ENCODE results near the gene NEGR1.
"Not testable (repeated sequence)": the region's sequence is repeated elsewhere in the genome, so short reads cannot be mapped to it uniquely, and the experiment has no call there.

The NEGR1 gene

DNA sequence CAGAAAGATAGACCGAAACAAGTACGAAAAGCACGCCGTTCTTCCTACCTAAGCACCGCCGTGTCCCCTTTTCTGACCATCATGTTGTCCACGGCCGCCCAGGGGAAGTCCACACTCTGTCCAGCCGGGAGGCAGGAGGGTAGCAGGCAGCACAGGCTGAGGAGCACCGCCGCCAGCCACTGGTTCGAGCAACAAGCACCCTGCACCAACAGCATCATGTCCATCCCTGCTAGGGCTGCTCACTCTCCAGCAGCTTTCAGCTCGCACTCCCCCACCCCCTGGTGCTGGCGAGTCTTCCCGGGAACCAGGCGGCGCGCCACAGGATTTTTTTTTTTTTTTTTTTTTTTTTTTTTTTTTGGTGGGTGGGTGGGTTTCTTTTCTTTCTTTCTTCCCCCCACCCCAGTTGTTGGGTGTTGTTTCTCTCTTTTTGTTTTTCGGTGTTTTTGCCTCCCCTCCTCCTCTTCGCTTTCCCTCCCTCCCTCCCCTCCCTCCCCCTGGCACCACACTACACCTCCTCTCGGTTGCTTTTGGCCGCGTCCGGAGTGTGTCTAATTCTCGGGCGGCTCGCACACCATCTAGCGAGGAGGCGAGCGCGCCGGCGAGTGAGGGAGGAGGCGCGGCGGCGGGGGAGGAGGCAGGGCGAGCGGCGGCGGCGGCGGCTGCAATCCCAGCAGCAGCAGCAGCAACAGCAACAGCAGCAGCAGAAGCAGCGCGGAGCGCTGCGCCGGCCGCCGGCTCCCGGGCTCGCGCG, at the start of gene NEGR1:
TSS of gene NEGR1 (minus strand) at position 269 of the 751 bp plus-strand sequence.
- peak; percentile 86 for DNase-seq

DNA sequence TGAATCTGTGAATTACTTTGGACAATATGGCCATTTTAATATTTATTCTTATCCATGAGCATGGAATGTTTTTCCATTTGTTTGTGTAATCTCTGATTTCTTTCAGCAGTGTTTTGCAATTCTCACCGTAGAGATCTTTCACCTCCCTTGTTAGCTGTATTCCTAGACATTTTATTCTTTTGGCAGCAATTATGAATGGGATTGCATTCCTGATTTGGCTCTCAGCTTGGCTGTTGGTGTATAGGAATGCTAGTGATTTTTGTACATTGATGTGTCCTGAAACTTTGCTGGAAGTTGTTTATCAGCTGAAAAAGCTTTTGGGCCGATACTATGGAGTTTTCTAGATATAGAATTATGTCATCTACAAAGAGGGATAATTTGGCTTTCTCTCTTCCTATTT, 44.2 kb upstream of the NEGR1 start:
- DNase-seq, result no peak

DNA sequence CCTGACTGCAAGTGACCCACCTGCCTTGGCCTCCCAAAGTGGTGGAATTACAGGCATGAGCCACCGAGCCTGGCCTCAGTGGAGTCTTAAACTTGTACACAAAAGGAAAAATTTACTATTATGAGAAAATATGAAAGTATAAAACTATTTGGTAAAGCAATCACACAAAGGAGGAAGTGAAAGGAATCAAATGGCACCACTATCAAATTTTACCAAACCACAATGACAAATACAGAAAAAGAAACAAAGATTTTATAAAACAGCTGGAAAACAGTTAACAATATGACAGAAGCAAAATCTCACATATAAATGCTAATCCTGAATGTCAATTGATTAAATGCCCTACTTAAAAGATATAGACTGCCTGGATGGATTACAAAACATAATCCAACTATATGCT, 42.1 kb upstream of the NEGR1 start:
- DNase-seq, result no peak

DNA sequence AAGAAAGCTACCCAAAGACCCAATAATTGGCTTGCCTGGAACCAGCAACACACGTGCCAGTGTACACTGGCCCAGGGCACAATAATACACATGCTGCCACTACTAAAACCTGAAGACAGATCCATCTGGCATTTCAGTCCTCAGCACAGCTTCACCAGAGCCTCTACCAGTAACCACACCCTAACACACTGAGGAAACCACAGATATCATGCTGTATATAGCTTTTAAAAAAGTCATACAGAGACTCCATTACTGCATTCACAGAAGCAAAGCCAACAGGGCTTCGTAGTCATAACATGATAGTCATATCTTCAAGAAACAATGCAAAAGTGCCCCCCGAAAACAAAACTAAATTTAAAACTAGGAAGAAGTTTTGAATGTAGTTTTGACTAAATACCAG, 40.6 kb upstream of the NEGR1 start:
- DNase-seq, result no peak

DNA sequence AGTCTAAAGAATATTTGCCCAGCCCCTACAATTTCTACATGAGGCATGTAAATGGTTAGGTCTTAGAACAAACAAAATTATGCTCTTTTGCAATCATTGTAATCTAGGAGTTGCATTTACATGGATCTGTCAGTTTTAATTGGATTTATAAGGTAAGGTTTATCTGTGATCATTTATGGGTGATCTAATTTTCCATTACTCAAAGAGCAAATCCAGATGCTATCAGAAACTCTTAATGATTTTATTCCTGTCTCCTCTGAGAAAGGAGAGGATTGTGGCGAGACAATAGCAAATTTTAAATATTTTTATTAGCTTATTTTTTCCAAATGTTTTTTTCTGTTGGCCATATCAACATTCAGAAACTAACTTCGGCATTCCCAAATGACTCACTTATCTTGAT, 14.2 kb upstream of the NEGR1 start:
- DNase-seq, result no peak

DNA sequence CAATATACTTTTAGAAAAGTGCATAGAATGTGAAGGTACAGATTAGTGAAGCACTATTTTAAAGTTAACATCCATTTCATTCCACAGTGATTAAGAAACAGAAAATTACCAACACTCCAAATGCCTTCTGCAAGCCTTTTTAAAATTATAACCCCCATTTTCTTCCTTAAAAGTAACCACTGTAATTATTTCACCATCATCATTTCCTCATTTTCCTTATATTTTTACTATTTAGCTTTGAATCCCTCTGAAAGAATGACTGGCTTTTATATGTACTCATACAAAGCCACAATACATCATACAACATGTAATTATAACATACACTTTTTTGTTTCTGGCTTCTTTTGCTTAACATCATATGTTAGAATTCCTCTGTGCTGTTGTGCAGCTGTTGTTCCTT, 6.5 kb upstream of the NEGR1 start:
- DNase-seq, result no peak

DNA sequence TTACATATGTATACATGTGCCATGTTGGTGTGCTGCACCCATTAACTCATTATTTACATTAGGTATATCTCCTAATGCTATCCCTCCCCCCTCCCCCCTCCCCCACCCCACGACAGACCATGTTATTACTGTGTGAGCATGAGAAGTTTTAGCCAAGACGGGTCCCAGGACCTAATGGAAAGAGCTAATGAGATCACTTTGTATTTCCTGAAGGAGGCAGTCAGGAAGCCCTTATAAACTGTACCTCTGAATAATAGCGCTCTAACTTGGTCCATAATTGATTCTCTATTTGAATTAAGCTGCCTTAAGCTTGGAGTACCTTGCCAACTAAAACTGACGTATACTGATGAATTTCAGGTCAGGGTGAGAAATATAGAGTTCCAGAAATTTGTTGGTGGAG, 4.1 kb upstream of the NEGR1 start:
- no peak for DNase-seq

DNA sequence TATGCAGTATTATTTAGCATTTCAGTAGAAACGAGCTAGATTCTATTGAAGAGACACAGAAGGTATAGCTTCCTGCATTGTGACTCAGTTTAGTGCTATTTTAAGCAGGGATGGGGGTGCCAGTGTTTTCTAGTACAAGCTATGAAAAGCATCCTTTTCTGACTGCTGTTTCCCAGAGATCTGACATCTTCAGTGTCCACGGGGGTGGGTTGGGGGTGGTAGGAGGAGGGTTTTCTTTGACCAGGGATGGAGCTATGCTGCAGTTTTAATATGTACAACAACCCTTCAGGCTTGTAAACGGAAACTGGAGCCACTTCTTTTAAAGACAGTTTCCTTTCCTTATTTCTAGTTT, 2.7 kb upstream of the NEGR1 start:
- no peak for DNase-seq

DNA sequence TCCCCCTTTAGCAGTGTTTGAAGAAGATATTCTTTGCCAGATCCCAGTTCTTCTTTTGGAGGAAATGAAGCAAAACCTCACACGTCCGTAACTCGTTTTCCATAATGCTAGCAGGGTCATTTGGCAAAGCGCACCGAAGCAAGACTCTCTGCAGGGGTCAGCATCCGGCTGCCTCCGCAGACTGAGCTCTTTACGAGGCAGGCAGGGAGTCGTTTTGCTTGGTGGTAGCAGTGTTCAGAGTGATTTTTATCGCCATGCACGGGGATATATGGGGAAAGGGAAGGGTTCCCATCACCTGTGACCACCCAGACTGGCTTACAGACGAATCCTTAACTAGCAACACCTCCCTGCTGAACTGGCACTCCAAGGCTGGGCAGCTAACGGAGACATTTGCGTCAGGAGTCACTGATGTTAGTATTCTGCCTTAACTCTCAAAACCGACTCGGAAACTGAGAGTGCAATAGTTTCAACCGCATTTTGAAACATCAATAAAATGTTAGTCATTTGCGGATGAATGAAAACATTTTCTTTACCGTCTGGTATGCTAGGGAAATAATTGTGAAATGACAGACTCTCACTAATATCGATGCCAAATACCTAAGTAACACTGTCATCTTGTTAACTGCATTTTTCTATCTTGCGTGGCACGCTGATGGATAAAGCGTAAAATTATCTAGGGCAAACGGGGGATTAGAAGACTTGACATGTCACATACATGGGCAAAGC, 2.2 kb upstream of the NEGR1 start:
- DNase-seq, result peak; percentile 81

DNA sequence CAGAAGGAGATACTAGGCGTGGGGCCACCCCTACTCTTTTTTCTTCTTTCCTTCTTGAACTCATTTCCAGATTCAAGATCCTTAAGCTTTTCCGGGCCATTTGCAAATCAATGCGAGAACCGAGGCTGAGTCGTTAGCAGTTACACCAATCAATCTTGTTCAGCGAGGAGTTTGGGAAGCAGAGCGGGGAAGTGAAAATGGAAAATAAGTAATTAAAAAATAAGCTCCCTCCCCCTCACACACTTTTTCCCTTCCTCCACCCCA, 1.7 kb upstream of the NEGR1 start:
- peak; percentile 83 for DNase-seq

DNA sequence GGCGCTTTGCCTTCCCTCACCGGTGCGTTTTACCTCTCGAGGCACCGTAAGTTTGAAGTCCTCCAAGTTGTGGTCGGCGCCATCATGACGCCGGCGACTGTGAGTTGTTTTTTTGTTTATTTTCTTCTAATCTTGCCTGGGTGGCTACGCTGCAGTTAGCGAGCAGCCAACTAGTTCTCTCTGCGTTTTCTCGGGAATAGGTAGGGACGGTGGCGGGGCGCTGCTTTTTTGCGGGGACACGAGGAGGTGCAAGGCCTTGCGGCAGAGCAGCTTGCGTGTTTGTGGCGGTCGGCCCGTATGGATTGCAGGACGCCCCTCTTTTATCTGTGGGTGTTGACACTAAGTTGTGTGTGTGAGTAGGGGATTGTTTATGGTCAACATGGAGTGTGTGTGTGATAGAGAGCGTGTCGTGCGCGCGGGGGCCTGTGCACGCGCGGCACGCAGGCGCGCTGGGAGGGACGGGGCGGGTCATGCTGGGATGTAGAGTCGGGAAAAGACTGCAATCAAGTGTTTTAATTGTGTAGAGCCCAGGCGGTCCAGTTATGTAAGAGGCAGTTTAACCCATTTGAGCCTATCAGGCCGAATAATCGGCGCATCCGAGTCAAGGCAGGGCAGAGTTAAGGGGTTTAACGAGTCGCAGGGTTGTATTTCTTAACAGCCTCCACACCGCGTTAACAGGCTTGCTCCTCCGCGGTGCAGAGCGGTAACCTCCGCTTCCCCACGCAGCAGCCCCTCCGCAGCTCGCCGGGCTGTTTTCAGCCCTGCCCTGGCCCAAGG, 1.2 kb upstream of the NEGR1 start:
- peak; percentile 84 for DNase-seq

DNA sequence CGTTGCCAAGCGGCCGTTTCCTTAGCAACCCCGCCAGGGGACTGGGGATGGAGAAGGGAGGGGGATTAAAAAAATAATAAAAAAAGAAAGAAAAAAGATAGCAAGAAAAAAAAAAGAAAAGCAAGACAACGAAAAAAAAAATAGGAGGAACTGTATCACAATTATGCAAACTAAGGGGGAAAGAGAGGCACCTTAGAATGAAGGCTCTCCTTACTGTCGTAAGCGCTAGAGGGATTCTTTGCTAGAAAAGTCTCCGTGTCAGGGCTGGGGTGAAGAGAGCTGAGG, 625 bp upstream of the NEGR1 start:
- DNase-seq, result no peak

DNA sequence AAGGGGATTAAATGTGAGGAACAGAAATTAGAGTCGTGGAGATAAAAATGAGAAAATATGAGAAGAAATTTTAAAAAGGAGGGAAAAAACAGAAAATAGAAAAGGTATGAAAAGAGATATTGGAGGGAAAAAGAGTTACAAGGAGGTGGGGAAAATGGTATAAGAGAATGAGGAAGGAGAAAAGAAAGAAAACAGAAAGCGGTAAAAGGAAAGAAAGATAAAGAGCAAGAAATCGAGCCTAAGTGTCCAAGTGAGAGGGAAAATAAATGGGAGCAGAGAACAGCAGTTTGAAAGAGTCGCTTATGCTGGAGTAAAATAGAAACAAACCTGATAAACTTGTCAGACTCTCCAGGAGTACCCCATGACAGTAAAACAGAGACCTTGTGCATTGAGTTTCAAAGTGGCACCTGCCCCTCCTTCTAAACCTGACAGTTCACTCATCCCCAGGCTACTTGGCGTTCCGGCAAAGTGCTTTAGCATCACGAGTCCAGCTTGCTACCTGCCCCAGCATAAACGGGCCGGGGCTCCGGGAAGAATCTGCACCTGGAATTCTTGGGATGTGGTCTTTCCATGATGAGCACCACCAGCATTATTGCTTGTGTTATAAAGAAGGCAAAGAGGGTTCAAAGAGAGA, 585 bp downstream of the NEGR1 start:
- DNase-seq, result peak; percentile 48

DNA sequence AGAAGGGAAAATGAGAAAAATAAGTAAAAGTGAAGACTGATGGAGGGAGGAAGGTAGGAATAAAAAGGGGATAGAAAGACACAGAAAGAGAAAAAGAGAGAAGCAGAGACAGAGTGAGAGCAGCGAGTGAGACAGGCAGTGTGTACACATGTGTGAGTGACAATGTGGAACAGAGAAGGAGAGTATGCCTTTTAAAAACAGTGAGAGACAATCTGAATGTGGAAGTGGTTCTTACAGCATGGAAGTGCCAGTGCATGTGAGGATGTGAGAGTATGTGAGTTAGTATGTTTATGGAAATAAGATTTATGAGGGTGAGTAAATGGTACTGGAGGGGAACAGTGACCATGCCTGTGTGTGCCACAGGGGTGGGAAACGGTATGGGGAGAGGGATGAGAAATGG, 1.2 kb downstream of the NEGR1 start:
- no peak for DNase-seq

DNA sequence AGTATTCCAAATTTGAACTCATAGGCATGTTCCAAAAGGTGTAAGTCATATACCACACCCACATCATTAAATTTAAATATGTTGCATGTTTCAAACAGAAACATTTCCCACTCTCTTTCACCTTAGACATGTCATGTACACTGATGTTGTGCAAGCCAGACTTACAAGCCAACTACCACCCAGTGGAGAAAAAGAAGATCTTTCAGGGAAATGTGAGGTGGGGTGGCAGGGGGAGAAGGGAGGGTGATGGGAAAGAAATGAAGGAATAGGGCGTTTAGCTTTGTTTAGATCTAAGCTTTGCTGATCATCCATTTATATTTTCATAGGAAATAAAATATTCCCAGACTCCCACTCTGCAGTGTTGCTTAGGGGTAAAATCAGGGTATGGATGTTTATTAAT, 1.6 kb downstream of the NEGR1 start:
- DNase-seq, result no peak

DNA sequence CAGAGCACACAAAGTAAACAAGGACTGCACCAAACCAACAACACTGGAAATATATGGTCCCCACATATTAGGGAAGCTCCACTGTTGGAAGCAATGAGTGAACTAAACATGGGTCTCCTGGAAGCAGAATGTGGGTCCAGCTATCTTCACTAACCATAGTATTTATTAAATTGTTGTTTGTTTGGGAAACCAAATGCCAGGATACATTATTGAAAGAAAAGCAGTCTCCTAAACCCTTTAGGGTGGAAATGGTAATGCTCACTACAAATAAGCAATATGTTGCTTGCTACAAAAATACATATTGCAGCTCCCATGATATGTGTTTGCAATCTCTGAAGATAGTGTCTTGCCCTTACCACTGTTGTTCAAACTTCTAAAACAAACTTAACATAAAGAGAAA, 2.2 kb downstream of the NEGR1 start:
- no peak for DNase-seq

DNA sequence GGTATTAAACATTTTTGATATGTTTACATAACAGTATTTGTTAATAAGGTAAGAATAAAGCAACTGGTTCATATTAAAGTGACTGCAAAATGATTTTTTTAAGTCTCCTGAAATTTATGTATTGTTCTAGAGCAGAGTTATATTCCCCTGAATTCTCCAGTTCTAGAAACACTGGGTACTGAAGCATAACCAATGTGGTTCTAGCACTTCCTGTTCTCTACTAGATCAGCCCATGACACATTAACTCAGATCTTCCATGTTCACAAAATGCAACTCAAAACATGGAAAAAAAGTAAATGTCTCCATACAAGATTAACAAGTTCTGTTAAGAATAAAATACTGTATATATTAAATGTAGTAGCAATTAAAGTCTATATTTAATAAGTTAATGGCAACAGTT, 3.9 kb downstream of the NEGR1 start:
- DNase-seq, result no peak

DNA sequence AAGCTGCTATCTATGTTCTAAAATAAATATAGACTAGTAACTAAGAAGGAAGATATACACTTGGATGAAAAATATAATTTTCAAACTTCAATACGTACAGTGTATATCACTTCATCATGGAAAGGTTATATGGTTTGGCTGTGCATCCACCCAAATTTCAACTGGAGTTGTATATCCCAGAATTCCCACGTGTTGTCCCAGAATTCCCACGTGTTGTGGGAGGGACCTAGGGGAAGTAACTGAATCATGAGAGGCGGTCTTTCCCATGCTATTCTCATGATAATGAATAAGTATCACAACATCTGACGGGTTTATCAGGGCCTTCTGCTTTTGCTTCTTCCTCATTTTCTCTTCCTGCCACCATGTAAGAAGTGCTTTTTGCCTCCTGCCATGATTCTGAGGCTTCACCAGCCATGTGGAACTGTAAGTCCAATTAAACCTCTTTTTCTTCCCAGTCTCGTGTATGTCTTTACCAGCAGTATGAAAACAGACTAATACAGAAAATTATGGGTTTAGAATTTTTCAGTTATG, 10.7 kb downstream of the NEGR1 start:
- DNase-seq, result no peak

DNA sequence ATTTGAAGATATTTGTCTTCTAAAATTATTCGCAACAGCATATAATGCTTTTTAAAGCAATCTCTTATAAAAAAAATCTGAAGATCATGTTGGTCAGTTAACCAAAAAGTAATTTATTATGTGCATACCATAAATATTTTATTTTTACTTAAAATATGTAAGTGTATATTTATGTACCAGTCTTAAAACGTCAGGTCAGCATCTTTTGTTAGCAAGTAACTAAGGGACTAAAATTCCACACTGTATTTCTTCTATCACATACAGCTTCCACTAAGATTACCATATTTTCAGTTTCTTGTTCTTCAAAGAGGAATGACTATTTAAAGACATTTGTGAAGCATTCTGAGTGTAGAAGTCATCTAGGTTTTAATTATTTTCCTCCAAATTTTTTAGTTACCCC, 19.6 kb downstream of the NEGR1 start:
- no peak for DNase-seq

DNA sequence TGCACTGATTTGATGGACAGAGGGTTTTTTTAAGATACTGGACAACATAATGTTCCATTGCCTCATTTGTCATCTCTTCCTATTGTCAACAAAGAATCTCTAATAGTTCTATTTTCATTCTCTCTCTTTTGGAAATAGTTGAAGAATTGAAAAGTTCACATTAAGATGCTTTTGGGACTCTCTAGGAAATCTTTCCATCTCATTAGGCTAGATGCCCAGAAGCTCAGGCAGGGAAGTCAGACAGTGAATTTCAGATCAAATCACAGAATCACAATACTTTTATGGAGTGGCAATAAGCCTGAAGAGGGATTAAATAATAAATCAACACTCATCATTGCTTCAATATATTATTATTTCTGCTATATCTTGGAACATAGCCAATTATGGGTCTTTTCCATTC, 29.2 kb downstream of the NEGR1 start:
- DNase-seq, result no peak

DNA sequence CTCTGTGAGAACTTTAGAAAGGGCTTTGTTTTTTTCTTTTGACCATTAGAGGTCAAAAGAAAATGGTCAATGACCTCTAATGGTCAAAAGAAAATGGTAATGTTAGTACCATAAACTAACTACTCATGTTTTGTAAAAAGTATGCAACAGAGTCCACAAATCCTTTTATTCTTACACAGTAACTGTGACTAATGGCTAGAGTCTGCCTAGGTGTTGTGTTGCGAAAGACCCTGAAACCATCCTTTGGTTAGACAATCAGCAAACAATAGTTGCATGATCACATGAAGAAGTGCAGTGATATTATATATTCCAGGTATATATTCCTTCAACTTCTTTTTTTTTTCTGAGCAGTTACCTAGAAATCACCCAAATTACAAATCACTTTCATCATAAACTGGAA, 40.9 kb downstream of the NEGR1 start:
- DNase-seq, result no peak

DNA sequence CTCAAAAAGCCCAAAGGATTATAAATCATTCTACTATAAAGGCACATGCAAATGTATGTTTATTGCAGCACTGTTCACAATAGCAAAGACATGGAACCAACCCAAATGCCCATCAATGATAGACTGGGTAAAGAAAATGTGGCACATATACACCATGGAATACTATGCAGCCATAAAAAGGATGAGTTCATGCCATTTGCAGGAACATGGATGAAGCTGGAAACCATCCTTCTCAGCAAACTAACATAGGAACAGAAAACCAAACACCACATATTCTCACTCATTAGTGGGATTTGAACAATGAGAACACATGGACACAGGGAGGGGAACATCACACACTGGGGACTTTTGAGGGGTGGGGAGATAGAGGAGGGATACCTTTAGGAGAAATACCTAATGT, 46.4 kb downstream of the NEGR1 start:
- DNase-seq, result not testable (repeated sequence)

DNA sequence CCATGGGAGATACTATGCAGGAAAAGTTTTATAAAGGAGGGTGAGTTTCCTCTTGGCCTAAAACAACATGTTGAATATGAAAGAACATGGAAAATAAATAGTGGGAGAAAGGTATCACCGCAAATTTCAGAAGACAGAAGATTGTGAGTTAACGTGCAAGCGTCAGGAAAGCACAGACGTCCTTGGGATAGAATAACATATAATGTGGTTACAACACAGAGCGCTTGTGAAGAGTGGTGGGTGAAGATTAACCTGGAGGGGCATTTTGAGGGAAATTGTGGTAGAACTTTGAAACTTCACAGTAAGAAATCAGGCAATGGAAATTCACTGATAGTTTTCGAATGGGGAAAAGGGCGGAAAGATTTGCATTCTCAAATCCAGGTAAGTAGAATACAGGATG, 47.3 kb downstream of the NEGR1 start:
- DNase-seq, result no peak

DNA sequence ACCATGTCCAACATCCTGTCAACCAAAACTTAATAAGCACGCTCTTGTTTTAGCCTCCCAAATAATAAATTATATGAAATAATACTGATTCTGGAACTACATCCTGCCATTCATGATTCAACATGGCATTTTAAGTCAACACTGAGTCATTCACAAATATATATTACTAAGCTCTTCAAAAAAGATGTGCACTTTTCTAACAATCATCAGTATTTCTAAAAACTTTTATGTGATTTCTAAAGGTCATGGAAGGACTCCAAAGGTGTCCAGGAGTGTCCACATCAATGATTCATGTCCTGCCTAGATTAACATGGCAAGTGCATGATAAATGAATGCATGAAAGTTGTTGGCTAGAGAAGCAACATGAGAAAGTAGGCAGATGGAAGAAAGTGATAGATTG, 51.6 kb downstream of the NEGR1 start:
- no peak for DNase-seq
